Uterus (tissue), 4 donors: Measurements from ENCODE around the gene DGKH. TPM values are rescaled to one million over a fixed set of nuclear protein-coding genes. Genes with fewer than 3 reads are reported as not detected.

Experiments
- DNase-seq, 2 donors: peaks; one replicate each; pipeline ENCODE4 v3.0.0-alpha.2; 2019 to 2020
- H3K27ac ChIP-seq, 2 donors: fragments of 200-600 bp; sonication (generic); 1 replicate in 1 of 2; 2 replicates in 1 of 2; pipeline ENCODE4 v1.5.1; 2016 to 2018
- H3K27me3 ChIP-seq, 2 donors: fragments of 200-600 bp; sonication (generic); one replicate each; pipeline ENCODE4 v1.5.1; 2018 to 2019; ENCODE audit warnings: control low read depth in 1 of 2
- H3K36me3 ChIP-seq, 2 donors: fragments of 200-600 bp; sonication (generic); one replicate each; pipeline ENCODE4 v1.5.1; 2019; ENCODE audit warnings: control low read depth in 1 of 2
- H3K4me1 ChIP-seq, 2 donors: fragments of 200-600 bp; sonication (generic); one replicate each; pipeline ENCODE4 v1.5.1; 2018 to 2019; ENCODE audit warnings: control low read depth in 1 of 2
- H3K4me3 ChIP-seq, 2 donors: fragments of 200-600 bp; sonication (generic); 1 replicate in 1 of 2; 2 replicates in 1 of 2; pipeline ENCODE4 v1.5.1; 2018 to 2019; ENCODE audit warnings: mild to moderate bottlenecking in 1 of 2
- H3K9me3 ChIP-seq, 2 donors: fragments of 200-600 bp; sonication (generic); one replicate each; pipeline ENCODE4 v1.5.1; 2019; ENCODE audit warnings: control low read depth in 1 of 2
- CTCF ChIP-seq, 4 experiments: fragments of 200-600 bp in 2 of 4; fragments of 450-650 bp in 2 of 4; sonication (generic) in 2 of 4; IDR thresholded peaks; one replicate each; pipeline ENCODE4 v1.5.1; 2016 to 2019; ENCODE audit warnings: antibody characterized with exemption in 4 of 4, mild to moderate bottlenecking in 2 of 4, moderate library complexity in 1 of 4
- POLR2A ChIP-seq, 2 donors: fragments of 450-650 bp; IDR thresholded peaks; one replicate each; pipeline ENCODE4 v1.6.1; 2016; ENCODE audit warnings: antibody characterized with exemption in 2 of 2, mild to moderate bottlenecking in 1 of 2, moderate library complexity in 1 of 2
- intact Hi-C: fragments of 100-400 bp; cut with DNase I; formaldehyde crosslinking; loops from one replicate; pipeline ENCODE4 v1.15.1; 2023; ENCODE audit warnings: low total_unique reads
- total RNA-seq, 4 donors: library from RNA; depleted of rRNA in 3 of 4; stranded (reverse); fragments of >200 nt in 3 of 4; gene quantifications; one replicate each; pipeline versions ENCODE4 v1.1.0 to v1.2.4, GENCODE V29; 2014 to 2023
- donor health status: DM: yes; HTN: yes; CAD: no.

Gene DGKH
- total RNA-seq, 4 donors from 2014 or later, result 18.8 to 50.0 (median 36.5) TPM

GRCh38 chr13:42102961-42103865 lies 54.8 kb downstream of the DGKH start:
- DNase-seq, result no peak
- H3K27ac ChIP-seq, result no peak overlapping the region
- H3K4me1 ChIP-seq, result no peaks in the 10 kb centered on the region
- intact Hi-C loops, result no loop called here
- TF ChIP-seq CTCF (IDR thresholded peaks at IDR 0.05) (no peak), POLR2A (IDR thresholded peaks at IDR 0.05) (no peak)
- no peaks in the 10 kb centered on the region for H3K9me3 ChIP-seq
- H3K36me3 ChIP-seq, result no peaks in the 10 kb centered on the region
- H3K4me3 ChIP-seq, result no peak overlapping the region
- H3K27me3 ChIP-seq, result no peaks in the 10 kb centered on the region

GRCh38 chr13:42106998-42107397 lies 58.5 kb downstream of the DGKH start:
- Histone ChIP-seq H3K9me3 (no peaks in the 10 kb centered on the region), H3K27ac (no peak overlapping the region), H3K4me1 (no peaks in the 10 kb centered on the region), H3K27me3 (no peaks in the 10 kb centered on the region), H3K4me3 (no peak overlapping the region), H3K36me3 (no peaks in the 10 kb centered on the region)
- TF ChIP-seq POLR2A (IDR thresholded peaks at IDR 0.05) (no peak), CTCF (IDR thresholded peaks at IDR 0.05) (no peak)
- intact Hi-C loops, result no loop called here
- no peak for DNase-seq

GRCh38 chr13:42107421-42107820 lies 59.0 kb downstream of the DGKH start:
- no peak overlapping the region for H3K27ac ChIP-seq
- intact Hi-C loops, result no loop called here
- TF ChIP-seq POLR2A (IDR thresholded peaks at IDR 0.05) (no peak), CTCF (IDR thresholded peaks at IDR 0.05) (no peak)

GRCh38 chr13:42108217-42108616 lies 59.8 kb downstream of the DGKH start:
- no peaks in the 10 kb centered on the region for H3K27me3 ChIP-seq
- H3K9me3 ChIP-seq, result no peaks in the 10 kb centered on the region
- no peak overlapping the region for H3K4me3 ChIP-seq
- no peak overlapping the region for H3K27ac ChIP-seq
- intact Hi-C loops, result no loop called here
- TF ChIP-seq CTCF (IDR thresholded peaks at IDR 0.05) (no peak), POLR2A (IDR thresholded peaks at IDR 0.05) (no peak)
- no peaks in the 10 kb centered on the region for H3K36me3 ChIP-seq
- no peak for DNase-seq
- H3K4me1 ChIP-seq, result no peaks in the 10 kb centered on the region

More at GRCh38 chr13:42107421-42107820, 59.0 kb downstream of the DGKH start:
- no peaks in the 10 kb centered on the region for H3K36me3 ChIP-seq
- no peaks in the 10 kb centered on the region for H3K4me1 ChIP-seq
- no peak overlapping the region for H3K4me3 ChIP-seq
- H3K9me3 ChIP-seq, result no peaks in the 10 kb centered on the region
- no peaks in the 10 kb centered on the region for H3K27me3 ChIP-seq
- DNase-seq, result no peak

- Histone ChIP-seq H3K27ac (no peak overlapping the region), H3K36me3 (no peaks in the 10 kb centered on the region), H3K27me3 (no peaks in the 10 kb centered on the region), H3K9me3 (no peaks in the 10 kb centered on the region), H3K4me3 (no peak overlapping the region), H3K4me1 (no peaks in the 10 kb centered on the region)
- intact Hi-C loops, result no loop called here
- no peak for TF ChIP-seq POLR2A (IDR thresholded peaks at IDR 0.05)
- DNase-seq, result no peak
These were observed 61.5 kb downstream of the DGKH start for GRCh38 chr13:42109957-42110356.
